Astrocyte of the hippocampus (primary cell): ENCODE results near the gene GPATCH2.

Source experiments
- DNase-seq: peaks from one replicate; pipeline ENCODE4 v3.0.0; 2011; ENCODE audit warnings: low read depth, low spot score

Gene GPATCH2

GRCh38 chr1:217630711-217631591 lies at the start of gene GPATCH2, which contains the start of gene SPATA17:
Gene GPATCH2 (minus strand): TSS chr1:217631090. CDS start chr1:217630971, 119 bp downstream.
Gene SPATA17 (plus strand): TSS chr1:217631344. CDS start chr1:217631379, 35 bp downstream.
- DNase-seq: peak; percentile 94

GRCh38 chr1:217674028-217674729 lies 43.3 kb upstream of the GPATCH2 start:
- no peak for DNase-seq

- no peak for DNase-seq
These were observed 42.5 kb upstream of the GPATCH2 start for GRCh38 chr1:217673387-217673786.

- DNase-seq: no peak
These were observed 37.6 kb upstream of the GPATCH2 start for GRCh38 chr1:217668351-217668940.

GRCh38 chr1:217661407-217661806 lies 30.5 kb upstream of the GPATCH2 start:
- DNase-seq: no peak

- DNase-seq: peak; percentile 32
These were observed 29.6 kb upstream of the GPATCH2 start for GRCh38 chr1:217660353-217661062.

GRCh38 chr1:217650674-217651073 lies 19.8 kb upstream of the GPATCH2 start:
- no peak for DNase-seq

GRCh38 chr1:217647791-217648190 lies 16.9 kb upstream of the GPATCH2 start:
- no peak for DNase-seq

- no peak for DNase-seq
These were observed 11.6 kb upstream of the GPATCH2 start for GRCh38 chr1:217642455-217642854.

GRCh38 chr1:217627431-217627830 lies 3.5 kb downstream of the GPATCH2 start:
- DNase-seq: peak; percentile 5

- DNase-seq: no peak
These were observed 4.6 kb downstream of the GPATCH2 start for GRCh38 chr1:217626321-217626720.

- no peak for DNase-seq
These were observed 8.8 kb downstream of the GPATCH2 start for GRCh38 chr1:217622042-217622441.

GRCh38 chr1:217620814-217621213 lies 10.1 kb downstream of the GPATCH2 start:
- no peak for DNase-seq

- DNase-seq: no peak
These were observed 13.8 kb downstream of the GPATCH2 start for GRCh38 chr1:217617126-217617525.

- no peak for DNase-seq
These were observed 16.6 kb downstream of the GPATCH2 start for GRCh38 chr1:217614200-217614712.

- no peak for DNase-seq
These were observed 25.5 kb downstream of the GPATCH2 start for GRCh38 chr1:217605390-217605789.

- DNase-seq: no peak
These were observed 28.5 kb downstream of the GPATCH2 start for GRCh38 chr1:217602380-217602779.

GRCh38 chr1:217599154-217599553 lies 31.7 kb downstream of the GPATCH2 start:
- DNase-seq: no peak

GRCh38 chr1:217590598-217590997 lies 40.3 kb downstream of the GPATCH2 start:
- no peak for DNase-seq

GRCh38 chr1:217586586-217586985 lies 44.3 kb downstream of the GPATCH2 start:
- DNase-seq: peak; percentile 43

GRCh38 chr1:217585577-217585976 lies 45.3 kb downstream of the GPATCH2 start:
- no peak for DNase-seq
